Psoas muscle (tissue), 8 donors: ENCODE data around the gene UNC45A. TPM values are rescaled to one million over a fixed set of nuclear protein-coding genes. Genes with fewer than 3 reads are reported as not detected.

ENCODE experiments used
- ATAC-seq, 4 donors: fragments of 200-7000 bp; cut with Tn5 transposase; one replicate each; pipeline ENCODE4 v1.9.1; 2020; ENCODE audit warnings: moderate library complexity in 3 of 4, mild to moderate bottlenecking in 2 of 4
- DNase-seq, 2 donors: peaks; one replicate each; pipeline ENCODE4 v3.0.0-alpha.2; 2020
- H3K27ac ChIP-seq: fragments of 200-600 bp; one replicate; pipeline ENCODE4 v1.8.0; 2022
- H3K27me3 ChIP-seq, 3 donors: fragments of 200-600 bp in 1 of 3; one replicate each; pipeline versions ENCODE4 v1.6.1 to v1.8.0; 2013 to 2022; ENCODE audit warnings: low read length in 2 of 3, mild to moderate bottlenecking in 2 of 3, moderate library complexity in 1 of 3; ENCODE audit not compliant: insufficient read depth in 3 of 3
- H3K36me3 ChIP-seq, 2 donors: fragments of 200-600 bp in 1 of 2; one replicate each; pipeline versions ENCODE4 v1.6.1 to v1.8.0; 2013 to 2022; ENCODE audit warnings: low read depth in 1 of 2, mild to moderate bottlenecking in 1 of 2, moderate library complexity in 1 of 2; ENCODE audit not compliant: insufficient read depth in 1 of 2
- H3K4me1 ChIP-seq: fragments of 200-600 bp; one replicate; pipeline ENCODE4 v1.8.0; 2022
- H3K4me3 ChIP-seq: fragments of 200-600 bp; one replicate; pipeline ENCODE4 v1.8.0; 2022; ENCODE audit warnings: mild to moderate bottlenecking
- H3K9me3 ChIP-seq: fragments of 200-600 bp; one replicate; pipeline ENCODE4 v1.8.0; 2022
- CTCF ChIP-seq: fragments of 200-600 bp; IDR thresholded peaks from one replicate; pipeline ENCODE4 v1.8.0; 2022; ENCODE audit warnings: antibody characterized with exemption
- WGBS, 3 donors: extraction: QIAGEN DNeasy Blood & Tissue Kit; methylation state at CpG; one replicate each; pipeline versions ENCODE4 v1.1.6 to v1.1.7; 2013; 5-methylcytosine and 5-hydroxymethylcytosine counted together
- intact Hi-C, 2 donors: fragments of 100-400 bp; cut with DNase I; formaldehyde crosslinking; loops; one replicate each; pipeline versions ENCODE4 v1.11.0 to v1.14.2; 2022
- polyA plus RNA-seq, 3 donors: library from polyadenylated mRNA; stranded (reverse); fragments of 200-250 nt; gene quantifications; one replicate each; pipeline ENCODE4 v1.2.3, GENCODE V29; 2013
- total RNA-seq, 4 donors: library from RNA; stranded (reverse); fragmentation: NEBNext Ultra II Directional in 2 of 4; extraction: Animal tissue kit (Norgen Biotek cat#: 25700) in 2 of 4; gene quantifications; one replicate each; pipeline versions ENCODE4 v1.2.1 to v1.2.4, GENCODE V29; 2021 to 2023
- donor health status: healthy with polysubstance abuse.
- donor health status: DM: no; HTN: no; CAD: no; lungs with moderate emphysema.
- donor health status: Bipolar disorder and iron deficiency.
- donor health status: healthy.
- donor health status: DM: yes; HTN: yes; CAD: no.
- donor health status: DM: no; HTN: no; CAD: no.
- donor health status: DM: no; HTN: no; CAD: no.
- donor health status: DM: yes; HTN: yes; CAD: no.

UNC45A gene
- total and polyA plus RNA-seq, 7 donors: 9.2 to 17.5 (median 12.0) TPM

GRCh38 chr15:90974216-90974615, 39.1 kb downstream of the UNC45A start:
- no peaks in the 10 kb centered on the region for H3K4me1 ChIP-seq
- H3K36me3 ChIP-seq: no peaks in the 10 kb centered on the region
- WGBS, 3 donors: 91 to 96% (median 95%) methylated on average over 21 of the region's 21 CpGs
- intact Hi-C loops: no loop called here
- DNase-seq (no peak), ATAC-seq (no peak)
- H3K27me3 ChIP-seq: no peaks in the 10 kb centered on the region
- no peak overlapping the region for H3K27ac ChIP-seq
- H3K4me3 ChIP-seq: no peak overlapping the region
- no peaks in the 10 kb centered on the region for H3K9me3 ChIP-seq
- TF ChIP-seq CTCF: no peak

- ATAC-seq: no peak
- Histone ChIP-seq H3K27ac (no peak overlapping the region), H3K36me3 (peaks cover 0 to 7% of the 10 kb centered on the region in 2 donors), H3K9me3 (no peaks in the 10 kb centered on the region), H3K4me3 (no peak overlapping the region), H3K4me1 (no peaks in the 10 kb centered on the region), H3K27me3 (no peaks in the 10 kb centered on the region)
- intact Hi-C loops: no loop called here
- no peak for DNase-seq
- WGBS, 3 donors: 30 to 59% (median 35%) methylated on average over 1 of the region's 1 CpG
- TF ChIP-seq CTCF: no peak
Observed at GRCh38 chr15:90979582-90979981, 44.5 kb downstream of the UNC45A start.

GRCh38 chr15:90981681-90982080, 46.6 kb downstream of the UNC45A start:
- peaks cover 0 to 7% of the 10 kb centered on the region in 2 donors for H3K36me3 ChIP-seq
- no peaks in the 10 kb centered on the region for H3K4me1 ChIP-seq
- no peak overlapping the region for H3K4me3 ChIP-seq
- no peak overlapping the region for H3K27ac ChIP-seq
- DNase-seq (no peak), ATAC-seq (no peak)
- 94 to 96% (median 96%) methylated on average over 6 of the region's 6 CpGs for WGBS, 3 donors
- H3K27me3 ChIP-seq: no peaks in the 10 kb centered on the region
- H3K9me3 ChIP-seq: no peaks in the 10 kb centered on the region
- TF ChIP-seq CTCF: no peak
- intact Hi-C loops: no loop called here

- Histone ChIP-seq H3K27me3 (no peaks in the 10 kb centered on the region), H3K4me3 (no peak overlapping the region), H3K27ac (no peak overlapping the region), H3K36me3 (peaks cover 0 to 7% of the 10 kb centered on the region in 2 donors), H3K9me3 (no peaks in the 10 kb centered on the region), H3K4me1 (no peaks in the 10 kb centered on the region)
- TF ChIP-seq CTCF: no peak
- ATAC-seq: no peak
- 91 to 93% (median 92%) methylated on average over 5 of the region's 5 CpGs for WGBS, 3 donors
- no peak for DNase-seq
- intact Hi-C loops: no loop called here
Observed at GRCh38 chr15:90982135-90982534, 47.0 kb downstream of the UNC45A start.

GRCh38 chr15:90986790-90987507, 51.9 kb downstream of the UNC45A start:
- no peak overlapping the region for H3K27ac ChIP-seq
- DNase-seq: no peak
- intact Hi-C loops: no loop called here
- ATAC-seq: no peak
- H3K9me3 ChIP-seq: no peaks in the 10 kb centered on the region
- H3K36me3 ChIP-seq: peaks cover 0 to 3% of the 10 kb centered on the region in 2 donors
- no peaks in the 10 kb centered on the region for H3K27me3 ChIP-seq
- H3K4me1 ChIP-seq: no peaks in the 10 kb centered on the region
- no peak overlapping the region for H3K4me3 ChIP-seq
- 89 to 90% (median 89%) methylated on average over 11 of the region's 11 CpGs for WGBS, 3 donors
- TF ChIP-seq CTCF: no peak
